Astrocyte (in vitro differentiated cells and primary cell): ENCODE results near the gene C13orf46. TPM values are rescaled to one million over a fixed set of nuclear protein-coding genes. Genes with fewer than 3 reads are reported as not detected.

Experiments used
- DNase-seq: peaks from one replicate; pipeline ENCODE4 v3.0.0-alpha.2; 2010; ENCODE audit warnings: low read depth
- FAIRE-seq: peaks from 2 replicates; lab custom pipeline; 2011; peaks lifted over from hg19 to GRCh38; lab: Jason Lieb, UNC
- H2AFZ ChIP-seq: 2 replicates; pipeline ENCODE4 v1.6.0; 2012; ENCODE audit warnings: low read depth, low read length, inconsistent platforms
- H3K27ac ChIP-seq: 2 replicates; pipeline ENCODE4 v1.5.1; 2011; ENCODE audit warnings: low read depth, low read length, inconsistent platforms
- H3K27me3 ChIP-seq: 2 replicates; pipeline ENCODE4 v1.6.0; 2011; ENCODE audit warnings: low read length, inconsistent platforms; ENCODE audit not compliant: insufficient read depth
- H3K36me3 ChIP-seq: 2 replicates; pipeline ENCODE4 v1.5.1; 2011; ENCODE audit warnings: low read length, inconsistent platforms; ENCODE audit not compliant: insufficient read depth
- H3K4me1 ChIP-seq: 2 replicates; pipeline ENCODE4 v1.5.1; 2011; ENCODE audit warnings: low read length, inconsistent platforms; ENCODE audit not compliant: insufficient read depth
- H3K4me2 ChIP-seq: 2 replicates; pipeline ENCODE4 v1.6.0; 2012; ENCODE audit warnings: low read length, inconsistent platforms
- H3K4me3 ChIP-seq: 2 replicates; pipeline ENCODE4 v1.5.1; 2011; ENCODE audit warnings: low read depth, mild to moderate bottlenecking, low read length, inconsistent platforms; ENCODE audit not compliant: insufficient read depth
- H3K79me2 ChIP-seq: 2 replicates; pipeline ENCODE4 v1.6.0; 2012; ENCODE audit warnings: mild to moderate bottlenecking, low read length, inconsistent platforms; ENCODE audit not compliant: insufficient read depth
- H3K9ac ChIP-seq: 2 replicates; pipeline ENCODE4 v1.6.0; 2012; ENCODE audit warnings: mild to moderate bottlenecking, low read length, inconsistent platforms
- H3K9me3 ChIP-seq: 2 replicates; pipeline ENCODE4 v1.5.1; 2012; ENCODE audit warnings: low read depth, mild to moderate bottlenecking, low read length, inconsistent platforms; ENCODE audit not compliant: insufficient read depth
- H4K20me1 ChIP-seq: 2 replicates; pipeline ENCODE4 v1.6.0; 2012; ENCODE audit warnings: low read length, inconsistent platforms; ENCODE audit not compliant: insufficient read depth
- H3K27ac Mint-ChIP-seq: one replicate; pipeline ENCODE4 v1.8.0; 2021; ENCODE audit warnings: mild to moderate bottlenecking, mixed read lengths; ENCODE audit not compliant: unreplicated experiment
- H3K27me3 Mint-ChIP-seq: one replicate; pipeline ENCODE4 v1.8.0; 2021; ENCODE audit warnings: low read depth, mixed read lengths; ENCODE audit not compliant: unreplicated experiment
- H3K36me3 Mint-ChIP-seq: one replicate; pipeline ENCODE4 v1.8.0; 2021; ENCODE audit warnings: low read depth, mixed read lengths; ENCODE audit not compliant: unreplicated experiment
- H3K4me1 Mint-ChIP-seq: one replicate; pipeline ENCODE4 v1.8.0; 2021; ENCODE audit warnings: low read depth, mixed read lengths; ENCODE audit not compliant: unreplicated experiment
- H3K4me3 Mint-ChIP-seq: one replicate; pipeline ENCODE4 v1.8.0; 2021; ENCODE audit warnings: mild to moderate bottlenecking, moderate library complexity, mixed read lengths; ENCODE audit not compliant: unreplicated experiment
- H3K9me3 Mint-ChIP-seq: one replicate; pipeline ENCODE4 v1.8.0; 2021; ENCODE audit warnings: mild to moderate bottlenecking, mixed read lengths; ENCODE audit not compliant: unreplicated experiment
- EZH2 ChIP-seq: IDR thresholded peaks from 2 replicates; pipeline ENCODE4 v1.6.1; 2012; ENCODE audit warnings: mild to moderate bottlenecking, low read length, inconsistent platforms; ENCODE audit not compliant: insufficient read depth
- total RNA-seq: library from RNA; stranded (reverse); gene quantifications from 2 replicates; pipeline ENCODE4 v1.2.1, GENCODE V29; 2021
- TF ChIP-seq, protein P1 (sequence below): IDR thresholded peaks from 2 replicates; pipeline ENCODE4 v1.5.1; 2011; ENCODE audit warnings: low read depth, mild to moderate bottlenecking, inconsistent platforms, low read length, moderate library complexity; ENCODE audit not compliant: insufficient read depth

The C13orf46 gene
- total RNA-seq, 1 donor from 2014 or later = 5.0 TPM

GRCh38 chr13:114000151-114001040 lies 26.5 kb upstream of the C13orf46 start:
- Mint-ChIP-seq H3K27me3 (no peaks in the 10 kb centered on the region), H3K36me3 (peaks cover 19% of the 10 kb centered on the region), H3K9me3 (no peaks in the 10 kb centered on the region), H3K4me1 (no peaks in the 10 kb centered on the region), H3K4me3 (no peak overlapping the region), H3K27ac (no peak overlapping the region)
- Histone ChIP-seq H4K20me1 (peaks cover 14% of the 10 kb centered on the region), H3K27ac (no peak overlapping the region), H2AFZ (no peak overlapping the region), H3K4me1 (peaks cover 11% of the 10 kb centered on the region), H3K9me3 (no peaks in the 10 kb centered on the region), H3K27me3 (no peaks in the 10 kb centered on the region), H3K36me3 (peaks cover 12% of the 10 kb centered on the region), H3K9ac (no peak overlapping the region), H3K4me3 (no peak overlapping the region), H3K4me2 (no peak overlapping the region), H3K79me2 (no peaks in the 10 kb centered on the region)
- TF ChIP-seq, protein P1, sequence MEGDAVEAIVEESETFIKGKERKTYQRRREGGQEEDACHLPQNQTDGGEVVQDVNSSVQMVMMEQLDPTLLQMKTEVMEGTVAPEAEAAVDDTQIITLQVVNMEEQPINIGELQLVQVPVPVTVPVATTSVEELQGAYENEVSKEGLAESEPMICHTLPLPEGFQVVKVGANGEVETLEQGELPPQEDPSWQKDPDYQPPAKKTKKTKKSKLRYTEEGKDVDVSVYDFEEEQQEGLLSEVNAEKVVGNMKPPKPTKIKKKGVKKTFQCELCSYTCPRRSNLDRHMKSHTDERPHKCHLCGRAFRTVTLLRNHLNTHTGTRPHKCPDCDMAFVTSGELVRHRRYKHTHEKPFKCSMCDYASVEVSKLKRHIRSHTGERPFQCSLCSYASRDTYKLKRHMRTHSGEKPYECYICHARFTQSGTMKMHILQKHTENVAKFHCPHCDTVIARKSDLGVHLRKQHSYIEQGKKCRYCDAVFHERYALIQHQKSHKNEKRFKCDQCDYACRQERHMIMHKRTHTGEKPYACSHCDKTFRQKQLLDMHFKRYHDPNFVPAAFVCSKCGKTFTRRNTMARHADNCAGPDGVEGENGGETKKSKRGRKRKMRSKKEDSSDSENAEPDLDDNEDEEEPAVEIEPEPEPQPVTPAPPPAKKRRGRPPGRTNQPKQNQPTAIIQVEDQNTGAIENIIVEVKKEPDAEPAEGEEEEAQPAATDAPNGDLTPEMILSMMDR = no peak
- no peak for TF ChIP-seq EZH2
- FAIRE-seq = no peak
- DNase-seq = no peak

DNA sequence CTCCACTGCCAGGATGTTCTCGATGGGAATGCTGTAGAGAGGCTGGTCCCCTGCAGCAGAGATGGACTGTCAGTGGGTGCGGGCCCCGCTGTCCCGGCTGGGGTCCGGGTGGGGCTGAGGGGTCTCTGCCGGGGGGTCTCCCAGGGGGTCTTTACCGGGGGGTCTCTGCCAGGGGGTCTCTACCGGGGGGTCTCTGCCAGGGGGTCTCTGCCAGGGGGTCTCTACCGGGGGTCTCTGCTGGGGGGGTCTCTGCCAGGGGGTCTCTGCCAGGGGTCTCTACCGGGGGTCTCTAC lies 25.7 kb upstream of the C13orf46 start:
- Histone ChIP-seq H3K4me2 (no peak overlapping the region), H3K9ac (no peak overlapping the region), H3K36me3 (peaks cover 16% of the 10 kb centered on the region), H3K4me3 (no peak overlapping the region), H3K79me2 (no peaks in the 10 kb centered on the region), H3K27me3 (no peaks in the 10 kb centered on the region), H2AFZ (no peak overlapping the region), H4K20me1 (peaks cover 14% of the 10 kb centered on the region), H3K4me1 (peaks cover 3% of the 10 kb centered on the region), H3K27ac (no peak overlapping the region), H3K9me3 (no peaks in the 10 kb centered on the region)
- FAIRE-seq (no peak), DNase-seq (no peak)
- peaks cover 14% of the 10 kb centered on the region for H3K36me3 Mint-ChIP-seq
- H3K4me3 Mint-ChIP-seq = no peak overlapping the region
- H3K9me3 Mint-ChIP-seq = no peaks in the 10 kb centered on the region
- no peak overlapping the region for H3K27ac Mint-ChIP-seq
- no peak for TF ChIP-seq EZH2
- TF ChIP-seq, protein P1 = no peak
- H3K4me1 Mint-ChIP-seq = no peaks in the 10 kb centered on the region
- no peaks in the 10 kb centered on the region for H3K27me3 Mint-ChIP-seq
